Colonic mucosa (tissue), 4 donors: ENCODE results near the gene LITAFD. TPM values are rescaled to one million over a fixed set of nuclear protein-coding genes. Genes with fewer than 3 reads are reported as not detected.

ENCODE experiments used
- DNase-seq: peaks from one replicate; pipeline ENCODE4 v3.0.0-alpha.2; 2020
- H3K27ac ChIP-seq: fragments of 200-600 bp; one replicate; pipeline ENCODE4 v1.8.0; 2021
- H3K27me3 ChIP-seq: fragments of 200-600 bp; one replicate; pipeline ENCODE4 v1.8.0; 2021
- H3K36me3 ChIP-seq: fragments of 200-600 bp; one replicate; pipeline ENCODE4 v1.8.0; 2021
- H3K4me1 ChIP-seq: fragments of 200-600 bp; one replicate; pipeline ENCODE4 v1.8.0; 2021; ENCODE audit warnings: mild to moderate bottlenecking
- H3K4me3 ChIP-seq: fragments of 200-600 bp; one replicate; pipeline ENCODE4 v1.8.0; 2021
- H3K9ac ChIP-seq, 2 donors: one replicate each; pipeline ENCODE4 v1.7.0; 2013; ENCODE audit warnings: control low read depth in 2 of 2, low read depth in 2 of 2, low read length in 2 of 2
- H3K9me3 ChIP-seq: fragments of 200-600 bp; one replicate; pipeline ENCODE4 v1.8.0; 2021
- CTCF ChIP-seq: fragments of 200-600 bp; IDR thresholded peaks from one replicate; pipeline ENCODE4 v1.8.0; 2022; ENCODE audit warnings: antibody characterized with exemption, mild to moderate bottlenecking
- intact Hi-C: fragments of 100-400 bp; cut with DNase I; formaldehyde crosslinking; loops from one replicate; pipeline ENCODE4 v1.14.1; 2022
- total RNA-seq, 2 donors: library from RNA; stranded (reverse); fragmentation: NEBNext Ultra II Directional in 1 of 2; extraction: Animal tissue kit (Norgen Biotek cat#: 25700) in 1 of 2; gene quantifications; one replicate each; pipeline ENCODE4 v1.2.1, GENCODE V29; 2021
- donor health status: healthy.
- donor health status: DM: no; HTN: no; CAD: no.
- donor health status: DM: no; HTN: no; CAD: no.

LITAFD gene
- total RNA-seq, 2 donors from 2014 or later: not detected

- TF ChIP-seq CTCF: no peak
- peaks cover 77% of the 10 kb centered on the region for H3K36me3 ChIP-seq
- intact Hi-C loops: no loop called here
Measured at GRCh38 chr16:8900343-8900742, 18.2 kb downstream of the LITAFD start.

GRCh38 chr16:8901320-8901861, 19.2 kb downstream of the LITAFD start:
- Histone ChIP-seq H3K36me3 (peaks cover 75% of the 10 kb centered on the region), H3K4me3 (no peak overlapping the region), H3K27ac (no peak overlapping the region), H3K9ac (no peak overlapping the region), H3K4me1 (no peaks in the 10 kb centered on the region), H3K27me3 (no peaks in the 10 kb centered on the region), H3K9me3 (no peaks in the 10 kb centered on the region)
- intact Hi-C loops: no loop called here
- TF ChIP-seq CTCF: no peak
- no peak for DNase-seq

More at GRCh38 chr16:8900343-8900742, 18.2 kb downstream of the LITAFD start:
- no peaks in the 10 kb centered on the region for H3K27me3 ChIP-seq
- no peaks in the 10 kb centered on the region for H3K9me3 ChIP-seq
- no peak overlapping the region for H3K9ac ChIP-seq
- H3K4me3 ChIP-seq: no peak overlapping the region
- H3K27ac ChIP-seq: no peak overlapping the region
- H3K4me1 ChIP-seq: no peaks in the 10 kb centered on the region
- DNase-seq: no peak

GRCh38 chr16:8903004-8903403, 20.9 kb downstream of the LITAFD start:
- Histone ChIP-seq H3K4me1 (no peaks in the 10 kb centered on the region), H3K9me3 (no peaks in the 10 kb centered on the region), H3K27me3 (no peaks in the 10 kb centered on the region), H3K36me3 (peaks cover 69% of the 10 kb centered on the region), H3K9ac (no peak overlapping the region), H3K27ac (no peak overlapping the region), H3K4me3 (no peak overlapping the region)
- DNase-seq: no peak
- TF ChIP-seq CTCF: no peak
- intact Hi-C loops: no loop called here

- no peak for DNase-seq
- H3K27me3 ChIP-seq: no peaks in the 10 kb centered on the region
- intact Hi-C loops: no loop called here
Measured at GRCh38 chr16:8904018-8904430, 21.9 kb downstream of the LITAFD start.

GRCh38 chr16:8905168-8905762, 23.1 kb downstream of the LITAFD start:
- no peak for DNase-seq
- H3K27me3 ChIP-seq: no peaks in the 10 kb centered on the region
- H3K36me3 ChIP-seq: peaks cover 54% of the 10 kb centered on the region
- no peaks in the 10 kb centered on the region for H3K4me1 ChIP-seq
- TF ChIP-seq CTCF: no peak
- no peak overlapping the region for H3K9ac ChIP-seq
- H3K9me3 ChIP-seq: no peaks in the 10 kb centered on the region
- H3K27ac ChIP-seq: no peak overlapping the region
- intact Hi-C loops: no loop called here
- no peak overlapping the region for H3K4me3 ChIP-seq

More at GRCh38 chr16:8904018-8904430, 21.9 kb downstream of the LITAFD start:
- no peak for TF ChIP-seq CTCF
- Histone ChIP-seq H3K9ac (no peak overlapping the region), H3K4me3 (no peak overlapping the region), H3K36me3 (peaks cover 66% of the 10 kb centered on the region), H3K9me3 (no peaks in the 10 kb centered on the region), H3K4me1 (no peaks in the 10 kb centered on the region), H3K27ac (no peak overlapping the region)
